NCI-H1436 (cell line): ENCODE measurements around the gene CASZ1.

ENCODE experiments used
- DNase-seq: peaks from one replicate; lab custom pipeline; 2025; lab: John Stamatoyannopoulos, UW

The CASZ1 gene

GRCh38 chr1:10687782-10688408 is 108.6 kb downstream of the CASZ1 start:
- DNase-seq = no peak

- DNase-seq = no peak
Measured at GRCh38 chr1:10687251-10687651, 109.2 kb downstream of the CASZ1 start.

- DNase-seq = no peak
Measured at GRCh38 chr1:10686404-10687040, 109.9 kb downstream of the CASZ1 start.

GRCh38 chr1:10685808-10686403 is 110.5 kb downstream of the CASZ1 start:
- no peak for DNase-seq

GRCh38 chr1:10685196-10685807 is 111.1 kb downstream of the CASZ1 start:
- no peak for DNase-seq

- no peak for DNase-seq
Measured at GRCh38 chr1:10684221-10684620, 112.2 kb downstream of the CASZ1 start.

GRCh38 chr1:10682449-10683309 is 113.8 kb downstream of the CASZ1 start:
- DNase-seq = no peak

- DNase-seq = no peak
Measured at GRCh38 chr1:10682108-10682445, 114.4 kb downstream of the CASZ1 start.

GRCh38 chr1:10681296-10682107 is 114.9 kb downstream of the CASZ1 start:
- no peak for DNase-seq

GRCh38 chr1:10680487-10680886 is 116.0 kb downstream of the CASZ1 start:
- DNase-seq = no peak

- DNase-seq = peak; percentile 50
Measured at GRCh38 chr1:10679496-10680220, 116.8 kb downstream of the CASZ1 start.

GRCh38 chr1:10678852-10679251 is 117.6 kb downstream of the CASZ1 start:
- no peak for DNase-seq

- no peak for DNase-seq
Measured at GRCh38 chr1:10678402-10678801, 118.0 kb downstream of the CASZ1 start.

GRCh38 chr1:10677491-10678391 is 118.7 kb downstream of the CASZ1 start:
- DNase-seq = no peak

- no peak for DNase-seq
Measured at GRCh38 chr1:10676963-10677362, 119.5 kb downstream of the CASZ1 start.

- DNase-seq = no peak
Measured at GRCh38 chr1:10675813-10676212, 120.6 kb downstream of the CASZ1 start.

GRCh38 chr1:10674700-10675609 is 121.5 kb downstream of the CASZ1 start:
- DNase-seq = no peak

GRCh38 chr1:10674222-10674621 is 122.2 kb downstream of the CASZ1 start:
- DNase-seq = no peak
